GM18520 (cell line): Measurements from ENCODE around the gene BAZ1B.
"Not testable (repeated sequence)": the region's sequence is repeated elsewhere in the genome, so short reads cannot be mapped to it uniquely, and the experiment has no call there.

Source experiments
- ATAC-seq: cut with Tn5 transposase; IDR thresholded peaks from one replicate; pipeline ENCODE4 v1.9.1; 2021; ENCODE audit not compliant: unreplicated experiment

BAZ1B gene

GRCh38 chr7:73504920-73505319 is 17.2 kb downstream of the BAZ1B start:
- no peak for ATAC-seq

- ATAC-seq: no peak
Measured at GRCh38 chr7:73504017-73504416, 18.1 kb downstream of the BAZ1B start.

GRCh38 chr7:73503229-73503628 is 18.9 kb downstream of the BAZ1B start:
- ATAC-seq: no peak

GRCh38 chr7:73496626-73497025 is 25.5 kb downstream of the BAZ1B start:
- ATAC-seq: no peak

- not testable (repeated sequence) for ATAC-seq
Measured at GRCh38 chr7:73495507-73495906, 26.6 kb downstream of the BAZ1B start.

GRCh38 chr7:73489976-73490375 is 32.1 kb downstream of the BAZ1B start:
- ATAC-seq: no peak

- no peak for ATAC-seq
Measured at GRCh38 chr7:73487486-73487885, 34.6 kb downstream of the BAZ1B start.

GRCh38 chr7:73483171-73483570 is 38.9 kb downstream of the BAZ1B start:
- ATAC-seq: no peak

GRCh38 chr7:73482746-73483145 is 39.3 kb downstream of the BAZ1B start:
- ATAC-seq: no peak

- ATAC-seq: not testable (repeated sequence)
Measured at GRCh38 chr7:73481521-73481920, 40.6 kb downstream of the BAZ1B start.

GRCh38 chr7:73478549-73478948 is 43.5 kb downstream of the BAZ1B start:
- no peak for ATAC-seq

GRCh38 chr7:73477376-73477775 is 44.7 kb downstream of the BAZ1B start:
- ATAC-seq: no peak

GRCh38 chr7:73470208-73470607 is 51.9 kb downstream of the BAZ1B start:
- ATAC-seq: no peak

GRCh38 chr7:73467046-73467445 is 55.0 kb downstream of the BAZ1B start:
- ATAC-seq: not testable (repeated sequence)

GRCh38 chr7:73466112-73466511 is 56.0 kb downstream of the BAZ1B start:
- ATAC-seq: no peak

GRCh38 chr7:73463966-73464365 is 58.1 kb downstream of the BAZ1B start:
- no peak for ATAC-seq

GRCh38 chr7:73463260-73463659 is 58.8 kb downstream of the BAZ1B start:
- ATAC-seq: no peak

GRCh38 chr7:73461782-73462285 is 60.3 kb downstream of the BAZ1B start:
- ATAC-seq: no peak

GRCh38 chr7:73454424-73454823 is 67.7 kb downstream of the BAZ1B start:
- no peak for ATAC-seq

- no peak for ATAC-seq
Measured at GRCh38 chr7:73452999-73453635, 69.0 kb downstream of the BAZ1B start.

- ATAC-seq: no peak
Measured at GRCh38 chr7:73451780-73452398, 70.2 kb downstream of the BAZ1B start.

- no peak for ATAC-seq
Measured at GRCh38 chr7:73449422-73449821, 72.7 kb downstream of the BAZ1B start.

- ATAC-seq: no peak
Measured at GRCh38 chr7:73448609-73449008, 73.5 kb downstream of the BAZ1B start.
